Activated CD8-positive, alpha-beta memory T cell treated with anti-CD3 and anti-CD28 coated beads for 24 hours (primary cell): Measurements from ENCODE around the gene SOX6.

Experiments
- DNase-seq: peaks from one replicate; pipeline ENCODE4 v3.0.0-alpha.2; 2020

SOX6 gene

DNA sequence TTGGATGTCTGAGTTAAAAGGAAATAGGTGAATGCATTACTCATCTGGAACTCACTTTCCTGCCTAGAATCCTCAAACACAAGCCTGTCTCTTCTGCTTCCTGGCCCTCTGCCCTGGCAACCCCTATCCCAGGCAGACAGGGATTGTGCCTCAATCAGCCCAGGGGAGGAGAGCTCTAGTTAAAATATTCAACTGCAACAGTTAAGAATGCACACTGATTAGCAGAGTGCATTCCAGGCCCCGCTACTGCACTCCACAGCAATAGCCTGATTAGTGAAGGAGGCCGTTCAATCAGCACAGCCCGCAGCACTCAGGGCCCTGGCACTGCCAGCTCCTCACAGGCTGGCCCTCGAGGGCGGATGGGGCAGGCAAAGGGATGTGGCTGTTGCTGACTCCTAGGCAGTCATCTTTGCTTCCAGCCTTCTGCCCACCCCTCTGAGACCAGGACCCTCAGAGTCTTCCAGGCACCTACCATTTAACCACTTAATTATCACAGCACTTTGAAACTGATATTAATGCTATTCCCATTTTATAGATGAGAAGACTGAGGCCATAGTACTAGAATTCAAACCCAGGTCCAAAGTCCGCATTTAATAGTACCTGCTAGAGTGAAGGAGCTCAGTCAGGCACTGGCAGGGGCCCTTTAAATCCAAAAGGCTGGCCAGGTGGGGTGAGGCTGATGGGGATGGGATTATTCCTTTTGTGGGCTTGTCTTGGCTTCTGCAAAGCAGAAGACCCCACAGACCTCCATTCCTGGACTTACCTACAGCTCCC lies 435.3 kb downstream of the SOX6 start:
- DNase-seq, result no peak

DNA sequence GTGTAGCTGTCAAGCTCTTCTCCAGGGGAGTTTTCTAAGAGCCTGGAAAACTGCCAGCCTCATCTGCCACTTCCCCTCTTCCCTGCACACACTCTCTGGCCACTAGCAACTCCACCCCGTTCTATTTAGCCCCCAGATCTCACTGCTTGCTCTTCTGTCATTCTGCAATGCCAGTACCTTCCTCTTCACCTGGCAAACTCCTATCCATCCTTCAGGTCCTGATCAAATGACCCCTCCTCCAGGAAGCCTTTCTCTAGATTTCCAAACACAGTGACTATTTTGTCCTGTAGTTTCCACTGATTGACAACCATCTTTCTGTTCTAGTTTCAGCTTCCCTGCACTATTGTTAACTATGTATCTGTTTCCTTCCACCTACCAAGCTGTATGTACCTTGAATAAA lies 437.7 kb downstream of the SOX6 start:
- DNase-seq, result no peak

DNA sequence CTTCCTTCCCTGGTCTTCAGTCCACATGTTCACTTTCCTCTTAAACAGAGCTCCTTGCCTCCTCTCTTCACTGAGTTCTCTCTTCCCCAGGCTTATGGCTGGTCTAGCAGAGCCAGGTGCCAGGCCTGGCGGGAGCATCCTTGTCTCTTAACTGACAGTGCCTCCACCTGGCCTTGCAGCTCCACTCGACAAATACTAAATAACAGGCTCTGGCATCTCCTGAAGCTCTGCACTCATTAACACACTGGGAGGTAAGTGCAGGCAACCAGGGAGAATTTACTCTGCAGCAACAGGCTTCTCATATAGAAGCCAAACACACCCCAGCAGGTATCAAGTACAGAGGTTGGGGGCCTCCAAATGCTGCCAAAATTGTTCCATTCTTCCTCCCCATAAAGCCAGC lies 438.1 kb downstream of the SOX6 start:
- DNase-seq, result no peak
